ENCODE measurements around the gene RASD1.

RASD1 gene

DNA sequence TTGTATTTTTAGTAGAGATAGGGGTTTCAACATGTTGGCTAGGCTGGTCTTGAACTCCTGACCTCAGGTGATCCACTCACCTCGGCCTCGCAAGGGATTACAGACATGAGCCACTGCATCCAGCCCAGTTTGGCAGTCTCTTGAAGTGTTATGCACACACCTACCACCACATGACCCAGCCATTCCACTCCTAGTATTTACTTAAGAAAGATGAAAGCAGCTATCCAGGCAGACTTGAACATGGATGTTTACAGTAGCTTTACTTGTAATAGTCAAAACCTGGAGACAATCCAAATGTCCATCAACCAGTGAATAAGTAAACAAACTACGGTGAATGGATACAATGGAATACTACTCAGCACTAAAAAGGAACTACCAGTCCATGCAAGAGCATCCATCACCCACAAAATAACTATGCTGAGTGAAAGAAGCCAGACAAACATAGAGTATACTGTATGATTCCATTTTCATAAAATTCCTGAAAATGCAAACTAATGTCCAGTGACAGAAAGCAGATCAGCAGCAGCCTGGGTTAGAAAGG lies 37.8 kb upstream of the RASD1 start:
- H3K4me1 Mint-ChIP-seq, result no peaks in the 10 kb centered on the region
- no peak overlapping the region for H3K27ac Mint-ChIP-seq
- no peaks in the 10 kb centered on the region for H3K36me3 Mint-ChIP-seq (ENCODE audit: low read depth)
- H3K9me3 Mint-ChIP-seq, result no peaks in the 10 kb centered on the region
- ATAC-seq (no peak), DNase-seq (no peak)
- H3K27me3 Mint-ChIP-seq, result no peaks in the 10 kb centered on the region
- no peak overlapping the region for H3K4me3 Mint-ChIP-seq

DNA sequence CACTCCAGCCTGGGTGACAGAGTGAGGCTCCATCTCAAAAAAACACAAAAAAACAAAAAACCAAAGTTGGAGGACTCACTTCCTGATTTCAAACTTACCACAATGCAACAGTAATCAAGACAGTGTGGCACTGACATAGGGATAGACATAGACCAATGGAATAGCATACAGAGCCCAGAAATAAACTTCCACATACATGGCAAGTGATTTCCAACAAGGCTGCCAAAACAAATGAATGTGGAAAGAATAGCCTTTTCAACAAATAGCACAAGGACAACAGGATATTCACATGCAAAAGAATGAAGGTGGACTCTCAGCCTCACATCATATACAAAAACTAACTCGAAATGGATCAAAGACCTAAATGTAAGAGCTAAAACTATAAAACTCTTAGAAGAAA lies 36.8 kb upstream of the RASD1 start:
- Mint-ChIP-seq H3K27ac (no peak overlapping the region), H3K4me3 (no peak overlapping the region), H3K27me3 (no peaks in the 10 kb centered on the region), H3K4me1 (no peaks in the 10 kb centered on the region), H3K9me3 (no peaks in the 10 kb centered on the region), H3K36me3 (ENCODE audit: low read depth) (no peaks in the 10 kb centered on the region)
- ATAC-seq (no peak), DNase-seq (no peak)

- Mint-ChIP-seq H3K27me3 (no peaks in the 10 kb centered on the region), H3K4me3 (no peak overlapping the region), H3K9me3 (no peaks in the 10 kb centered on the region), H3K36me3 (ENCODE audit: low read depth) (no peaks in the 10 kb centered on the region), H3K4me1 (no peaks in the 10 kb centered on the region), H3K27ac (no peak overlapping the region)
- no peak for ATAC-seq
- DNase-seq, result no peak
Measured at GRCh38 chr17:17531156-17531555, 35.0 kb upstream of the RASD1 start.

- H3K27ac Mint-ChIP-seq, result no peak overlapping the region
- no peaks in the 10 kb centered on the region for H3K36me3 Mint-ChIP-seq (ENCODE audit: low read depth)
- ATAC-seq (no peak), DNase-seq (no peak)
- no peaks in the 10 kb centered on the region for H3K9me3 Mint-ChIP-seq
- no peaks in the 10 kb centered on the region for H3K27me3 Mint-ChIP-seq
- H3K4me1 Mint-ChIP-seq, result no peaks in the 10 kb centered on the region
- H3K4me3 Mint-ChIP-seq, result no peak overlapping the region
Measured at GRCh38 chr17:17528696-17529652, 32.8 kb upstream of the RASD1 start.

DNA sequence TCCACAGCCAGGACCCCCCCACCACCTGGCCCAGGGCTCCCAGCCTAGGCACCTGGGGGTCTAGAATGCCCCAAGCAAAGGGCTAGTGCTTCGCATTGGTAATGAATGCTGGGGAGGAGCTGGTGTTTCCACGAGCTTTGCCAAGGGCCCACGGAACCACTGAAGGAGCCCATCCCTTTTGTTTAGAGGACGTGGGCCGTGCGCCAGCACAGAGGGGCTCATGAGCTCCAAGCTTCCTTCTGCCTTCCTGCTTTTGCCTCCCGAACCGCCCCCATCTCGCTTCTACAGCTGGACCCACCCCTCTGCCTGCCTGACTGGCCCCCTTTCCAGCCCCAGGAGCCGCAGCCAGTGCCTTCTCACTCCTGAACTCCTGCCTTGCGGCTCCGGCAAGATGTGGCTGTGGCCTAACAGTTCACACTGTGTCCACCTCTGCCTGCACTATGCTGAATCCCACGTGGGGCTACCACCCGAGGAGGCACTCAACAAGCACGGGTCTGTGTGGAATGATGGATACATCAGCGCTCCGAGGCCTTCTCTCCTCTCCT lies 31.8 kb upstream of the RASD1 start:
- no peak overlapping the region for H3K4me3 Mint-ChIP-seq
- H3K4me1 Mint-ChIP-seq, result no peaks in the 10 kb centered on the region
- no peaks in the 10 kb centered on the region for H3K9me3 Mint-ChIP-seq
- H3K27me3 Mint-ChIP-seq, result no peaks in the 10 kb centered on the region
- H3K36me3 Mint-ChIP-seq (ENCODE audit: low read depth), result no peaks in the 10 kb centered on the region
- no peak overlapping the region for H3K27ac Mint-ChIP-seq
- DNase-seq (no peak), ATAC-seq (no peak)

- no peak overlapping the region for H3K4me3 Mint-ChIP-seq
- DNase-seq (no peak), ATAC-seq (no peak)
- no peaks in the 10 kb centered on the region for H3K4me1 Mint-ChIP-seq
- H3K9me3 Mint-ChIP-seq, result no peaks in the 10 kb centered on the region
- H3K27me3 Mint-ChIP-seq, result no peaks in the 10 kb centered on the region
- no peak overlapping the region for H3K27ac Mint-ChIP-seq
- no peaks in the 10 kb centered on the region for H3K36me3 Mint-ChIP-seq (ENCODE audit: low read depth)
Measured at GRCh38 chr17:17527534-17527933, 31.3 kb upstream of the RASD1 start.

DNA sequence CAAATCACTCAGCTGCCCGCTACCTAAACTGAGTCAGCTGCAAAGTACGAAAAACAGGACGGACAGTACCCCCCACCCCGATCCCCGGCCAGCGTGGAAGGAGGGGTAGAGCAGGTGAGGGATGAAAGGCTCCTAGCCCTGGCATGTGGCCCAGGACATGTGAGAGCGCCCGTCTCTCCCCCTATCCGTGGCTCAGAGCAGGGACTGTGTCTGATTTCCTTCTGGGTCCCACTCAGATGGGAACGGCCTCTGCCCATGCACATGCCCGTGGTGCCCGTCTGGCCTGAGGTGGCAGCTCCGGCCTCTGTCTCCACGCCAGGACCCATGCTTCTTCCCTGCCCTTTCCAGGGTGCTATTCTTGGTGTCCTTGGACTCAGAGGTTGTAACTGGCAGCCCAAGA lies 30.2 kb upstream of the RASD1 start:
- ATAC-seq (no peak), DNase-seq (no peak)
- Mint-ChIP-seq H3K4me3 (no peak overlapping the region), H3K4me1 (no peaks in the 10 kb centered on the region), H3K27ac (no peak overlapping the region), H3K9me3 (no peaks in the 10 kb centered on the region), H3K36me3 (ENCODE audit: low read depth) (no peaks in the 10 kb centered on the region), H3K27me3 (no peaks in the 10 kb centered on the region)

DNA sequence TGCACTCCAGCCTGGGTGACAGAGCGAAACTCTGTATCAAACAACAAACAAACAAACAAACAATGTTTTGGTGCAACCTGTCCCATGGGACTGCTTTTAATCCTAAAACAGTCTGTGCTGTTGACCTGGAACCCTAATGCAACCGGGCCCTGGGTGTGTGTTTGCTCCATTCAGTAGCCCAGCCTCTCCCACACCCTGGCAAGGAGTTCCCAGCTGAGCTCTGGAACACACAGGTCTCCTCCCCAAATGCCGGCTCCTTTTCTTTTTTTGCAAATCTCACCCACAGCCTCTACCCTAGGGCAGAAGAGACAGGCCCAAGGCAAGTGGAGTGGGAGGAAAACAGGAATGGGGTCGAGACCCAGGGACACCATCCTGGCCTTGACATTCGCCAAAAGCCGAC lies 29.8 kb upstream of the RASD1 start:
- Mint-ChIP-seq H3K4me3 (no peak overlapping the region), H3K4me1 (no peaks in the 10 kb centered on the region), H3K27ac (no peak overlapping the region), H3K9me3 (no peaks in the 10 kb centered on the region), H3K36me3 (ENCODE audit: low read depth) (no peaks in the 10 kb centered on the region), H3K27me3 (no peaks in the 10 kb centered on the region)
- DNase-seq (no peak), ATAC-seq (no peak)

DNA sequence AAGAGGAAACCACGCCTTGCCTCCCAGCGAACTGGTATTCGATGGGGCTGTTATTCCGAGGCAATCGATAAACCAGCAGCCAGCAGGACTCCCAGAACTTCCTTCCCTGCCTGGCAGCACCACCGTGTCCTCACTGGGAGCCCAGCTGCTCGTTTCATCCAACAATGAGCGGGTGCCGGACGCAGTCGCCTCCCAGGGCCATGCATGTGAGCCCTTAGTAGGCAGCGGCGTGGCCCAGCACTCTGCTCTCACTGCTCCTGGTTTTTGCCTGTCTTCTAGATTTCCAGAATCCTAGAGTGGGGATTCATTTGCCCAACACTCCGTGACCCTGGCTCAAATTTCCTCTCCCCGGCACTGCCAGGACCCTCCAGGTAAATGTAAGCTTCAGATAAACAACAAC lies 29.1 kb upstream of the RASD1 start:
- no peak for ATAC-seq
- DNase-seq, result no peak
- no peaks in the 10 kb centered on the region for H3K9me3 Mint-ChIP-seq
- H3K4me3 Mint-ChIP-seq, result no peak overlapping the region
- H3K27me3 Mint-ChIP-seq, result no peaks in the 10 kb centered on the region
- no peak overlapping the region for H3K27ac Mint-ChIP-seq
- no peaks in the 10 kb centered on the region for H3K36me3 Mint-ChIP-seq (ENCODE audit: low read depth)
- no peaks in the 10 kb centered on the region for H3K4me1 Mint-ChIP-seq

GRCh38 chr17:17523731-17524490 lies 27.7 kb upstream of the RASD1 start:
- Mint-ChIP-seq H3K4me3 (no peak overlapping the region), H3K27ac (no peak overlapping the region), H3K4me1 (no peaks in the 10 kb centered on the region), H3K27me3 (no peaks in the 10 kb centered on the region), H3K9me3 (no peaks in the 10 kb centered on the region), H3K36me3 (ENCODE audit: low read depth) (no peaks in the 10 kb centered on the region)
- no peak for DNase-seq
- no peak for ATAC-seq

DNA sequence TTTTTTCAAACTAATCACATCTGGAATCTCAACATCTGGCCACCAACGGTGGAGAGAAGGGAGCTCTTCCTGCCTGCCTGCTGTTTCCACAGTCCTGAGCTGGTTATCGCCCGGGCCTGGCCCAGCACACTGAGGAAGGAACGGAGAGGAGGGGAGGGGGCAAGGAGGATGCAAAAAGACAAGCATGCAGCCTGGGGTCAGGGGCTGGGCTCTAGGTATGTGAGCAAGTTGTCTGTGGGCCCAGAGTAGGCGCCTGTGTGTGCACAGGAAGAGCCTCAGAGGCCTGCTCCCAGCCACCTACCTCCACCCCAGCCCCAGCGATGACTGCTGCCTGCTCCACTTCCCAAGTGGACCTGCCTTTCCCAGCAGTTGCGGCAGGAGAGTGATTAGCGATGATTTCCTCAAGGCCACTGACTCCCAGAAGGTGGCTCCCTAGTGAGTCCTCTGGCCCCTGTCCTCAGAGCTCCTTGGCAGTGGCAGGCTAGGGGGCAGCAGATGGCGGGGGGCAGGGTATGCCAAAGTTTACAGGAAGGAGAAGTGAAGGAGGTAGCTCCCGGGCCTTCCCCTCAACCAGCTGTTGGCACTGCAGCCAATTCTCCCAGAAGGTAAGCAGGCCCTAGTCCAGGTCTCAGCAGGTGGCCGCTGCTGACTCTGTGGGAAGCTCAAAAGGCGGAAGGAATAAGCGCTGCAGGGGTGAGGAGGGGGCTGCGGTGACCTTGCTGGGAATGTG lies 27.0 kb upstream of the RASD1 start:
- no peaks in the 10 kb centered on the region for H3K4me1 Mint-ChIP-seq
- no peak overlapping the region for H3K27ac Mint-ChIP-seq

DNA sequence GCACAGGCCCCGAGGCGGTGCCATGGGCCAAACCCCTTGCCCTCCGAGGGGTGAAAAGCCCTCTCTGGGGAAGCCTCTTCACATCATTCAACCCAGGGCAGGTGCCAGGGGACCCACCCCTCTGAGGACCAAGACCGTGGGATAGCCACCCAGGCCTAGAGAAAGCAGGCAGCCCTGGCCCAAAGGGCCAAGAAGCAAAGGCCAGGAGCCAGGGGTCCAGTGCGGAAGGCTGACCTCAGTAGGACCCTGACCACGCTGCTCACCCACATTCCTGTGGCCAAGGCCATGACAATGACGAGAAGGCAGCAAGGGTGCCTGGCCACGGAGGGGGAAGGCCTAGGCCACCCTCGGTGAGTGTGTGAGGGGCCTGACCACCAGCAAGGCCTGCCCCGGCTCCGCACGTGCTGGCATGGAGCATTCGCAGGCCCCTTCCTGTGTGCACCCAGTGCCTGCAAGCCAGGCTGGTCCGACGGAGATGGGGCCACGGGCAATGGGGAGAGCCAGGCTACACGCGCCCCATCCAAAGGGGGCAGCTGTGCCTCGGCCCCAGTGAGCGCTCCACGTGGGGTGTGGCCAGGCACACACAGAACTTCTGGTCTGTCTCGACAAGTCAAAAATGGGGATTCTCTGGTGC lies 24.5 kb upstream of the RASD1 start:
- no peak for DNase-seq
- Mint-ChIP-seq H3K9me3 (no peaks in the 10 kb centered on the region), H3K4me1 (peaks cover 5% of the 10 kb centered on the region), H3K27ac (no peak overlapping the region), H3K4me3 (no peak overlapping the region), H3K27me3 (no peaks in the 10 kb centered on the region), H3K36me3 (ENCODE audit: low read depth) (no peaks in the 10 kb centered on the region)
- ATAC-seq, result no peak

More for the DNA sequence above, 27.0 kb upstream of the RASD1 start:
- no peaks in the 10 kb centered on the region for H3K36me3 Mint-ChIP-seq (ENCODE audit: low read depth)
- no peaks in the 10 kb centered on the region for H3K9me3 Mint-ChIP-seq
- no peaks in the 10 kb centered on the region for H3K27me3 Mint-ChIP-seq
- ATAC-seq, result no peak
- DNase-seq, result no peak
- H3K4me3 Mint-ChIP-seq, result no peak overlapping the region

DNA sequence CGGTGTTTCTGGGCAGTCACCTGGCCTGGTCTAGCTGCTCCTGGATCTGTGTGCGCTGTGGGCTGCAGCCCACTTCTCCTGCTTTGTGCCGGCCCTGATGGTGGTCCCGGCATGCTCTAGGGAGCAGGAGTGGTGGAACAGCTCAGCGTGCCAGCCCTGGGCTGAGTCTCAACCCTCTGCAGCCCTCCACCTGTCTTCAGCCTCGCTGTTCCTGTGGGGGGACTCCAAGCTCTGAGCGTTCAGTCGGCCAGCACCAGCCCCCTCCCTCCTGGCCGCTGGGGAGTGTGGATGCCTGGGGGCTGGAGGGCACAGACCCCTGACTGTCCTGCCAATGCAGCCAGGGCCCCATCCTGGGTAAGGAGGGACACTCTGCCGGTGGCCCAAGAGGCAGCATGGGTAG lies 23.7 kb upstream of the RASD1 start:
- H3K27ac Mint-ChIP-seq, result no peak overlapping the region
- ATAC-seq (no peak), DNase-seq (no peak)
- H3K9me3 Mint-ChIP-seq, result no peaks in the 10 kb centered on the region
- peaks cover 5% of the 10 kb centered on the region for H3K4me1 Mint-ChIP-seq
- no peaks in the 10 kb centered on the region for H3K36me3 Mint-ChIP-seq (ENCODE audit: low read depth)
- no peak overlapping the region for H3K4me3 Mint-ChIP-seq
- no peaks in the 10 kb centered on the region for H3K27me3 Mint-ChIP-seq

DNA sequence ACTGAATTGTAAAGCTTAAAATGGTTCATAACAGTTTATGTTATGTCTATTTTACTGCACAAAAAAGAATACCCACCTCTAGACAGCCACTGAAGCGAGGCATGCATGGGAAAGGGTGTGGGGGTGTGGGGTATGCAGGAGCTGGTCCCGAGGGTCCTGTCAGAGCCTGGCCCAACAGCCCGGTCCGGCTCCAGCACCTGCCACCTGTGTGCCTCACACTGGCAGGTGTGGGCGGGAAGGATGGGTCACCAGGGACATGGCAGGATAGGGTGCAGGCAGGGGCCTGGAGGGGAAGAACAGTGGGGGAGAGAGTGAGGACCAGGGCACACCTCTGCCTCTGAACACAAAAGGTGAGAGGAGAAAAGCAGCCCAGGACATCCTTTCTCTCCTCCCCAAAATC lies 22.8 kb upstream of the RASD1 start:
- no peak overlapping the region for H3K27ac Mint-ChIP-seq
- no peaks in the 10 kb centered on the region for H3K36me3 Mint-ChIP-seq (ENCODE audit: low read depth)
- no peak overlapping the region for H3K4me3 Mint-ChIP-seq
- no peaks in the 10 kb centered on the region for H3K9me3 Mint-ChIP-seq
- no peaks in the 10 kb centered on the region for H3K27me3 Mint-ChIP-seq
- no peak for ATAC-seq
- H3K4me1 Mint-ChIP-seq, result peaks cover 5% of the 10 kb centered on the region
- no peak for DNase-seq

Measured in activated naive CD8-positive, alpha-beta T cell treated with anti-CD3 and anti-CD28 coated beads, Interleukin-2, amount 50 U/mL, for 24 hours (primary cell).